ENCODE results near the gene MAP6. TPM values are rescaled to one million over a fixed set of nuclear protein-coding genes. Genes with fewer than 3 reads are reported as not detected.

Gene MAP6
- total and polyA plus RNA-seq, 2 experiments from 2014 or later = 2.9 to 5.6 TPM

DNA sequence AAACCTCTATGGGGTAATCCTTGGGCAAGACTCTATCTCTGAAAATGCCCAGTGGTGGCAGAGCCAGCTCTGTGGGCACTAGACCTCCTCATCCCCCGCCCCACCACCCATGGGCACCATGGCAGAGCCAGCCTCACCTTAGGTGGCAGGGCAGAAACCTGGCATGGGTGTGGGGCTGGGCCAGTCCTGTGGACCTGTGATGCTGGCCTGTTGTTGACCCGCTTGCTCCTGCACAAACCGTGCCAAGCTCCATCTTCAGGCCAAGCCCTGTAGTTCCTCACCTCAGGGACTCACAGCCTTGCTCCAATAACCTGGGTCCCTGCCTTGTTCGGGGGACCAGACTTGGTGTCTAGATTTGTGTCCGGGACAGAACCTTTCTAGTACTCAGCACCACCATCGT lies 115.7 kb downstream of the MAP6 start:
- no peaks in the 10 kb centered on the region for H3K27me3 ChIP-seq
- H3K9me3 ChIP-seq (ENCODE audit: low read depth) = no peaks in the 10 kb centered on the region
- no peak overlapping the region for H3K4me3 ChIP-seq
- no peaks in the 10 kb centered on the region for H3K36me3 ChIP-seq
- peak overlapping the region; percentile 90 for H3K27ac ChIP-seq
- TF ChIP-seq, protein P1, sequence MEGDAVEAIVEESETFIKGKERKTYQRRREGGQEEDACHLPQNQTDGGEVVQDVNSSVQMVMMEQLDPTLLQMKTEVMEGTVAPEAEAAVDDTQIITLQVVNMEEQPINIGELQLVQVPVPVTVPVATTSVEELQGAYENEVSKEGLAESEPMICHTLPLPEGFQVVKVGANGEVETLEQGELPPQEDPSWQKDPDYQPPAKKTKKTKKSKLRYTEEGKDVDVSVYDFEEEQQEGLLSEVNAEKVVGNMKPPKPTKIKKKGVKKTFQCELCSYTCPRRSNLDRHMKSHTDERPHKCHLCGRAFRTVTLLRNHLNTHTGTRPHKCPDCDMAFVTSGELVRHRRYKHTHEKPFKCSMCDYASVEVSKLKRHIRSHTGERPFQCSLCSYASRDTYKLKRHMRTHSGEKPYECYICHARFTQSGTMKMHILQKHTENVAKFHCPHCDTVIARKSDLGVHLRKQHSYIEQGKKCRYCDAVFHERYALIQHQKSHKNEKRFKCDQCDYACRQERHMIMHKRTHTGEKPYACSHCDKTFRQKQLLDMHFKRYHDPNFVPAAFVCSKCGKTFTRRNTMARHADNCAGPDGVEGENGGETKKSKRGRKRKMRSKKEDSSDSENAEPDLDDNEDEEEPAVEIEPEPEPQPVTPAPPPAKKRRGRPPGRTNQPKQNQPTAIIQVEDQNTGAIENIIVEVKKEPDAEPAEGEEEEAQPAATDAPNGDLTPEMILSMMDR (IDR thresholded peaks at IDR 0.05; ENCODE audit: low read depth, low read length) = no peak
- no peak for DNase-seq (ENCODE audit: low read depth in 1 of 2, low spot score in 1 of 2)
- H3K4me1 ChIP-seq (ENCODE audit: low read depth) = peaks cover 25% of the 10 kb centered on the region

- TF ChIP-seq, protein P1 (IDR thresholded peaks at IDR 0.05; ENCODE audit: low read depth, low read length) = no peak
- Histone ChIP-seq H3K36me3 (no peaks in the 10 kb centered on the region), H3K27me3 (no peaks in the 10 kb centered on the region), H3K4me3 (no peak overlapping the region), H3K4me1 (ENCODE audit: low read depth) (peaks cover 12% of the 10 kb centered on the region), H3K27ac (no peak overlapping the region), H3K9me3 (ENCODE audit: low read depth) (no peaks in the 10 kb centered on the region)
- no peak for DNase-seq (ENCODE audit: low read depth in 1 of 2, low spot score in 1 of 2)
Measured at GRCh38 chr11:75549370-75549958, 119.4 kb downstream of the MAP6 start.

DNA sequence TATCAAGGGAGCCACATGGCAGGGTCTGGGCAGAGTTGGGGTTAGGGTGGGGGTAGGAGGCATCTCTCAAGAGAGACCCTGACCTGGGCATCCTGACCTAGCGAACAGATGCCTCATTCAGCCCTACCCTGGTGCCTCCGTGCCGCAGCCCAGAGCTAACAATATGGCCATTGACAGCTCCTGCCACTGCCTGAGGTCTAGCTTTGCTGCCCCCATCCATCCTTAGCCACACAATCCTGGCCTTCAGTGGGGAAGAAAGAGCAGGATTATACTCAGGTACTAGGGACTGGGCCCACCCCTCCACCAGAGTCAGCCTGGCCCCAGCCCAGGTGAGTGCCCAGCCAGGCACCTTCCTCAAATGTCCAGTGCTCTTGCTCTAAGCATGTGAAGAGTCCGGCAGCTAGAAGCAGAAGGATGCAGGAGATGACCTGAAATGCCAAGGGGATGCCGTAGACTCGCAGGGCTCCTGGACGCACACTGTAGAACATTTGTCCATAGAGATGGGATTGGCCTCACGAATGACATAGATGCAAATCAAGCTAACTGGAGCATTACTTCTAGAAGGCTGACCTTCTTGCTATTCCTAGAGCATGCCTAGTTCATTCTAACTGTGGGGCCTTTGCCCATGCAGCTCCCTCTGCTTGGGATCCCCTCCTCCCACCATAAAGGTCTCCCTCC lies 120.1 kb downstream of the MAP6 start:
- H3K27ac ChIP-seq = peak overlapping the region; percentile 80
- no peaks in the 10 kb centered on the region for H3K27me3 ChIP-seq
- no peak for DNase-seq (ENCODE audit: low read depth in 1 of 2, low spot score in 1 of 2)
- H3K4me3 ChIP-seq = no peak overlapping the region
- TF ChIP-seq, protein P1 (IDR thresholded peaks at IDR 0.05; ENCODE audit: low read depth, low read length) = no peak
- H3K36me3 ChIP-seq = no peaks in the 10 kb centered on the region
- no peaks in the 10 kb centered on the region for H3K9me3 ChIP-seq (ENCODE audit: low read depth)
- peaks cover 8% of the 10 kb centered on the region for H3K4me1 ChIP-seq (ENCODE audit: low read depth)

DNA sequence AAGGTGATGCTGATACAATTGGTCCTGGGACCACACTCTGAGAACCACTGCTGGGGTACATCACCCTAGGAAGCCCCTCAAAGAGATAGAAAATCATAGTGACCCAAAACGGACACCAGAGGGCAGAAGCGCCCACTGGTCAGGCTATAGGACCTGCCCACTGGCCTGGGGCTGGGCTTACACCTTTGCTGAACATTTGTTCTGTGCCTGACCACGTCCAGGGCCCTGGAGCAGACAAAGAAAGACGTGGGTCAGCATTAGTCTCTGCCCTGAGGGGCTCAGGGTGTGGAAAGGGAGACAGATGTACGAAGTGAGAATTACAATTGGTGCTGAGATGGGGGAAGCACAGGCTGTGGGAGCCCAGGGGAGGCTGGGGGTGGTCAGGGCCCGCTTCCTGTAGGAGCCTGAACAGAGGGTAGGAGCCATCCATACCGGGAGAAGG lies 121.2 kb downstream of the MAP6 start:
- DNase-seq (ENCODE audit: low read depth in 1 of 2, low spot score in 1 of 2) = peak; percentile 82 to 88
- TF ChIP-seq, protein P1 (IDR thresholded peaks at IDR 0.05; ENCODE audit: low read depth, low read length) = peak; percentile 85
- Histone ChIP-seq H3K27me3 (no peaks in the 10 kb centered on the region), H3K27ac (peak overlapping the region; percentile 80), H3K4me1 (ENCODE audit: low read depth) (peaks cover 6% of the 10 kb centered on the region), H3K36me3 (no peaks in the 10 kb centered on the region), H3K4me3 (no peak overlapping the region), H3K9me3 (ENCODE audit: low read depth) (no peaks in the 10 kb centered on the region)

DNA sequence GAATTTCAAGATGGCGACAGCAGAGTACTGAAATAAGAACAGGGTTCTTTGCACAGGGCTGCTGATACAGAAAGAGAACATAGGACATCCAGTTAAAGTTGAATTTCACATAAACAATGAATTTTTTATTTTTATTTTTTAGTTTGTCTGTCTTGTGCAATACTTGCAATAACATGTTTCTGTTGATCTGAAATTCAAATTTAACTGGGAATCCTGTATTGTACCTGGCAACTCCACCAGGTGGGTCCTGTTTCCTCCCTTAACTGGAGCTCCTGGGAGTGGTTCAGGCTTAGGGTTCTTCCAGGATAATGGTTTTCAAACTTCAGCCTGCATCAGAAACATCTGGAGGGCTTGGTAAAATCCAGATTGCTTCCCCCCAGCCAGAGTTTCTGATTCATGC lies 121.7 kb downstream of the MAP6 start:
- H3K27ac ChIP-seq = no peak overlapping the region
- H3K27me3 ChIP-seq = no peaks in the 10 kb centered on the region
- TF ChIP-seq, protein P1 (IDR thresholded peaks at IDR 0.05; ENCODE audit: low read depth, low read length) = no peak
- H3K4me1 ChIP-seq (ENCODE audit: low read depth) = peaks cover 6% of the 10 kb centered on the region
- DNase-seq (ENCODE audit: low read depth in 1 of 2, low spot score in 1 of 2) = no peak
- no peak overlapping the region for H3K4me3 ChIP-seq
- H3K9me3 ChIP-seq (ENCODE audit: low read depth) = no peaks in the 10 kb centered on the region
- no peaks in the 10 kb centered on the region for H3K36me3 ChIP-seq
